Panc1 (cell line): ENCODE measurements around the gene ZNF691. TPM values are rescaled to one million over a fixed set of nuclear protein-coding genes. Genes with fewer than 3 reads are reported as not detected.

ENCODE experiments used
- ATAC-seq: fragments of 200-7000 bp; cut with Tn5 transposase; 2 replicates; pipeline ENCODE4 v1.9.1; 2020; ENCODE audit warnings: mild to moderate bottlenecking, moderate library complexity
- BruUV-seq: library from RNA; stranded (reverse); fragments of 400-500 nt; replicated peaks from 2 replicates; lab custom pipeline; 2021; lab: Mats Ljungman, UMichigan
- CTCF ChIA-PET: fragments of 300-600 bp; sonication (Branson Sonifier 250); formaldehyde crosslinking; loops from one replicate; lab custom pipeline; 2022; ENCODE audit warnings: antibody characterized with exemption; lab: Charles Lee
- POLR2A ChIA-PET: fragments of 300-600 bp; sonication (Branson Sonifier 250); formaldehyde crosslinking; loops from one replicate; lab custom pipeline; 2022; ENCODE audit warnings: antibody characterized with exemption; lab: Charles Lee
- DNase-seq: peaks from one replicate; pipeline ENCODE4 v3.0.0-alpha.2; 2010; ENCODE audit warnings: low read depth, low spot score
- H3K27ac ChIP-seq: 2 replicates; pipeline ENCODE4 v1.5.1; 2011; ENCODE audit warnings: mild to moderate bottlenecking, low read length, inconsistent platforms
- H3K27me3 ChIP-seq: fragments of 200-500 bp; sonication (Bioruptor generic); 2 replicates; pipeline ENCODE4 v1.6.0; 2014; ENCODE audit warnings: low read length, inconsistent platforms; ENCODE audit not compliant: control insufficient read depth, insufficient read depth
- H3K36me3 ChIP-seq: fragments of 200-500 bp; sonication (Bioruptor generic); 2 replicates; pipeline ENCODE4 v1.5.1; 2014; ENCODE audit warnings: inconsistent platforms, mild to moderate bottlenecking, low read length, moderate library complexity; ENCODE audit not compliant: control insufficient read depth, insufficient read depth
- H3K4me1 ChIP-seq: 2 replicates; pipeline ENCODE4 v1.5.1; 2011; ENCODE audit warnings: inconsistent platforms, mild to moderate bottlenecking, low read length, moderate library complexity; ENCODE audit not compliant: control insufficient read depth, insufficient read depth
- H3K4me3 ChIP-seq, 2 experiments: 2 replicates each; pipeline ENCODE4 v1.5.1; 2011 to 2012; ENCODE audit warnings: low read depth in 2 of 2, low read length in 2 of 2, mild to moderate bottlenecking in 2 of 2, inconsistent platforms in 1 of 2, moderate library complexity in 1 of 2
- H3K9me3 ChIP-seq: fragments of 200-500 bp; sonication (Bioruptor generic); 2 replicates; pipeline ENCODE4 v1.5.1; 2014; ENCODE audit warnings: low read depth, mild to moderate bottlenecking, inconsistent platforms, low read length, moderate library complexity; ENCODE audit not compliant: control insufficient read depth, insufficient read depth
- CTCF ChIP-seq: fragments of 450-650 bp; IDR thresholded peaks from 2 replicates; pipeline ENCODE4 v1.5.1; 2017; ENCODE audit warnings: mild to moderate bottlenecking
- POLR2AphosphoS5 ChIP-seq: IDR thresholded peaks from 2 replicates; pipeline ENCODE4 v1.6.1; 2012; ENCODE audit warnings: mild to moderate bottlenecking, low read depth, low read length, moderate library complexity
- REST ChIP-seq, 2 experiments: IDR thresholded peaks; 2 replicates each; pipeline ENCODE4 v1.6.1; 2011 to 2012; ENCODE audit warnings: low read depth in 2 of 2, control low read depth in 1 of 2, low read length in 1 of 2, mild to moderate bottlenecking in 1 of 2, moderate library complexity in 1 of 2; ENCODE audit not compliant: insufficient read depth in 1 of 2
- SIN3A ChIP-seq: IDR thresholded peaks from 2 replicates; pipeline ENCODE4 v1.6.1; 2012; ENCODE audit warnings: low read depth, mild to moderate bottlenecking, low read length, moderate library complexity, borderline replicate concordance; ENCODE audit not compliant: insufficient read depth
- TCF7L2 ChIP-seq: IDR thresholded peaks from 2 replicates; pipeline ENCODE4 v1.6.1; 2011; ENCODE audit warnings: mild to moderate bottlenecking, low read depth, low read length, inconsistent platforms
- in situ Hi-C: cut with HindIII; loops from 2 replicates; pipeline ENCODE4 v1.10.0; 2016; ENCODE audit warnings: low sequenced_read_pairs, low pct_unique_long_range_greater_than_20kb
- intact Hi-C: fragments of 100-400 bp; cut with micrococcal nuclease; formaldehyde crosslinking; loops from one replicate; pipeline ENCODE4 v1.10.0; 2022; ENCODE audit not compliant: unreplicated experiment
- total RNA-seq: library from RNA; stranded (reverse); gene quantifications from one replicate; pipeline ENCODE4 v1.2.1, GENCODE V29; 2021; ENCODE audit not compliant: unreplicated experiment

Gene ZNF691
- total RNA-seq, 1 experiment from 2014 or later, result 9.9 TPM

DNA sequence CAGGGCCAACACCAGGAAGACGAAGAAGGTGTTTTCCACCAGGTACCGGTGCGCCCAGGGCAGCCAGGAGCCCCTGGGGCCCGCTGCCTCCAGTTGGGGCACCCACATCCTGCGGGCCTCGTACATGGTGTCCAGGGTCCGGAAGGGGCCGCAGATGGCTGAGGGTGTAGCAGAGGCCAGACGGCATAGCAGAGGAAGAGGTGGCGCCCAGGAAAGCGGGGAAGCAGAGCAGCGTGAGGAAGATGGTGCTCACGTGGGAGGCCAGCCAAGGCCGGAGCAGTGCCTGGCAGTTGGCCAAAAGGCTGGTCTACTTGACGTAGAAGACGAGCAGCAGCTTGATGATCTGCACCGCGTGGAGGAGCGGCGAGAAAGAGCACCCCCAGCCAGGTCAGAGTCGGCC is 40.4 kb downstream of the ZNF691 start:
- H3K27me3 ChIP-seq, result no peaks in the 10 kb centered on the region
- H3K36me3 ChIP-seq, result no peaks in the 10 kb centered on the region
- H3K27ac ChIP-seq, result no peak overlapping the region
- H3K4me1 ChIP-seq, result no peaks in the 10 kb centered on the region
- DNase-seq, result no peak
- CTCF ChIA-PET, result no interaction called here
- intact Hi-C loops (no loop called here), in situ Hi-C loops (no loop called here)
- H3K4me3 ChIP-seq, result no peak overlapping the region
- TF ChIP-seq CTCF, result no peak
- no peak for TF ChIP-seq POLR2AphosphoS5
- TF ChIP-seq TCF7L2, result no peak
- TF ChIP-seq SIN3A, result no peak
- TF ChIP-seq REST (IDR thresholded peaks at IDR 0.05; ENCODE audit: insufficient read depth in 1 of 2, low read depth in 2 of 2, low read length in 1 of 2), result no peak
- POLR2A ChIA-PET, result interaction anchor here (0.6 kb wide), 1 partner anchor 13 kb away, joined by 3 read pairs; no protein-coding TSS in a partner anchor
- H3K9me3 ChIP-seq, result no peaks in the 10 kb centered on the region
- BruUV-seq, result no TSS peak
- ATAC-seq, result no peak

GRCh38 chr1:42887366-42887765 is 41.0 kb downstream of the ZNF691 start:
- ChIA-PET CTCF (interaction anchor here (0.5 to 0.6 kb wide), 2 partner anchors 8 to 542 kb away, joined by 4 to 6 read pairs; no protein-coding TSS in a partner anchor), POLR2A (no interaction called here)
- intact Hi-C loops (no loop called here), in situ Hi-C loops (no loop called here)
- DNase-seq (no peak), ATAC-seq (no peak)
- H3K9me3 ChIP-seq, result no peaks in the 10 kb centered on the region
- no peak overlapping the region for H3K27ac ChIP-seq
- H3K27me3 ChIP-seq, result no peaks in the 10 kb centered on the region
- BruUV-seq, result no TSS peak
- TF ChIP-seq POLR2AphosphoS5 (no peak), TCF7L2 (no peak), REST (IDR thresholded peaks at IDR 0.05; ENCODE audit: insufficient read depth in 1 of 2, low read depth in 2 of 2, low read length in 1 of 2) (no peak), CTCF (no peak), SIN3A (no peak)
- H3K4me1 ChIP-seq, result no peaks in the 10 kb centered on the region
- no peaks in the 10 kb centered on the region for H3K36me3 ChIP-seq
- no peak overlapping the region for H3K4me3 ChIP-seq
